ENCODE data around the gene COPA. TPM values are rescaled to one million over a fixed set of nuclear protein-coding genes. Genes with fewer than 3 reads are reported as not detected.
"Not testable (repeated sequence)": the region's sequence is repeated elsewhere in the genome, so short reads cannot be mapped to it uniquely, and the experiment has no call there.

COPA gene
- total RNA-seq, 1 donor from 2014 or later: 141 TPM

DNA sequence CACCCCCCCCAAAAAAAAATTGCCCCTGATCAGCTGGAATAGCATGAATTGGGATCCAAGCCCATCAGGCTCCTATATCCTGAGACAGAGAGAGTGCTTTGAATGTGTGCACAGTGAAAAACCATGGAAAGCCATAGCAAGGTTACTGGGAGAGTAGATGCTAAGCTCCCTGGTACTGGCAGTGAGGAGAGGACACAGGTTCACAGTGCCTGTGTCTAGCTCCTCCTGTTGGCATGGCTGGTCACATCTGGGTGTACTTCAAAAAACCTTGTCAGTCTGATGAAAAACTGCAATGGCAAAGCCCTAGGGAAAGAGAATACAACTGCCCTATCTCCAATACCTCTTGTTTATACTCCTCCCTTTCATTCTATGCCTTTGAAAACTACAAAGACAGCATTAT lies 12.9 kb downstream of the COPA start:
- intact Hi-C loops (cut with micrococcal nuclease): no loop called here

DNA sequence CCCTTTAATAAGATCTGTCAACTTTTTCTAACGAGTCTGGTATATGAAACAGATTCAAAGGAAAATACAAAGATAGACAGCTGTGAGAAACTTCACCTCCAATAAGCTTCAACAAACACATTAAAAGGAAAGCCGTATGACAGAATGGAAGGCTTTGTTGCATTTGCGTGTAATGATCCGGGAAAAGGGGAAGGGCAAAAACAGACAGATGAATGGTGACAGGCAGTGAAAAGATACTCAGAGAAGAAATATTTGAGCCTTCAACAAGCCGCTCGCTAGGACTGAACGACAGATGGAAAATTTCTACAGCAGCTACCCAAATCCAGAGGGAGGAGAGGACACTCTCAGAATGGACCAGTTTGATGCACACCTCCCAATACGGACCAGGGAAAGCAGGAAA lies 14.9 kb downstream of the COPA start:
- intact Hi-C loops (cut with micrococcal nuclease): no loop called here

DNA sequence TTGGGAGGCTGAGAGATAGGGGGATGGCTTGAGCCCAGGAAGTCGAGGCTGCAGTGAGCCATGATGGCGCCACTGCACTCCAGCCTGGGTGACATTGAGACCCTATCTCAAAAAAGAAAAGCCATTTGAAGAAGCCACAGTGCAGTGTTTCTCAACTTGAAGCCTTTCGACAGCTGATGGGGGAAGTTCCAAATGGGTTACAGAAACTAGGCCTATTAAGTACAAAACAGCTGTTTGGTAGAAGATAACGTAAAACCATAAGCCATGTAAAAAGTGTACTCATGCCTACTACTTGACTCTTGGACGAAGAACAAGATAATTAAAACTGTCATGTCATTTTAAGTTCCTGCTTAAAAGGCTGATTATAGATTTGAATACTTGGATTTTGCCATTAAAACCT lies 16.6 kb downstream of the COPA start:
- intact Hi-C loops (cut with micrococcal nuclease): no loop called here

DNA sequence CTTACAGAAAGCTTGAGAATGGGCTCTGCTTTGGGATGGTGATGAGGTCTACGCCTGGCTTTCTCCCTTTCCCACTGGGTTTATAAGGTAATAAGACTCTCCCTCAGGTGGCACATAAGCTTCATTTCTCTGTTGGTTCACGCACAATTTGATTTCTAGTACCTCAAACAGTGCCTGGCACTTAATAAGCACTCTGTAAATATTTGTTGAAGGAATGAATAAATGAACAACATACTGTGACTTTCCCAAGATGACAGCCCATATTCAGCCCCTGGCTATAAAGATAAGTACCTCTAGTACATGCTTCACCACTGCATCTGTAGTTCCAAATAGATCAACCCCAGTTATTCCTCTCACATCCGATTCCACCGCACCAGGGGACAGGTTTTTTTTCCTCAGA lies 17.8 kb downstream of the COPA start:
- intact Hi-C loops (cut with micrococcal nuclease): no loop called here

DNA sequence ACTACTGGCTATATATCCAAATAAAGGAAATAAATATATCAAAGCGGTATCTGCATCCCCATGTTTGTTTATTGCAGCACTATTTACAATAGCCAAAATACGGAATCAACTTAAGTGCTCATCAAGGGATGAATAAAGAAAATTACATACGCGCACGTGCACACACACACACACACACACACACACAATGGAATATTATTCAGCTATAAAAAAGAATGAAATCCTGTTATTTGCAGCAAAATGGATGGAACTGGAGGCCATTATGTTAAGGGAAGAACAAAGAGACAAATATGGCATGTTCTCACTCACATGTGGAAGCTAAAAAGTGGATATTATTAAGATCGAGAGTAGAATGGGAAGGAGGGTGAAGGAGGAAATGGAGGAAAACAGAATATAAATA lies 20.2 kb downstream of the COPA start:
- intact Hi-C loops (cut with micrococcal nuclease): no loop called here

DNA sequence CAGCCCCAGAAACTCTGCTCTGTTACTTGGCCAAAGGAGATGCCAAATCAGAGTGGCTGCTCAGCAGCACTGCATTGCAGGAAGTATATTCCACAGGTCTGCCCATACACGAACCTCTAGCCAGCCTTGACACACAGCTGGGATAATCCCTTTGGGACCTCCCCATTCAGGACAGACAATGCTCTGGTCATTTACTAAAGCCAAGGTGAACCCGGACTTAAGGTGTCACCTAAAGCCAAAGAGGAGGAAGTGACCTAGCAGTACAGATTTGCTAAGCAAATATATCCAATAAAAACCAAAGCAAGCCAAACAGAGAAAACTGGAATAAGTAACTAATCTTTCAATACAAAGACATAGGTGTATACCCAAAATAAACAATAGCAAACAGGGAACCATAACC lies 27.7 kb downstream of the COPA start:
- intact Hi-C loops (cut with micrococcal nuclease): no loop called here

DNA sequence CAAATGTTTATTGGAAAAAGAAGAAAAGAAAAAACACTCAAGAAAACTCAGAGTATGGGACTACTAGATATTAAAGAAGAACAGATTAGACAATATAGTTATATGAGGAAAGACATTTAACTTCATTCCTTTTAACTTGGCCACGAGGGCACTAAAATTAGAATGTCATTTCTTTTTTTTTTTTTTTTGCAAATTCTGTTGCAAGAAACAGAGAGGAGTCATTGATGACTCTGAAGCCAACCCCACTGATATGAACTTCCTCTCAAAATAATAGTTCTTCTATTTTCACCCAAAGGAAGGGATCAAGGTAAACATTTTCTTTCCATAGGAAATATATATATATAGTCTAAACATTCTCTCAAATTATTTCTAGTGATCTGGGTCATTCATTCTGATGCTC lies 33.5 kb downstream of the COPA start:
- intact Hi-C loops (cut with micrococcal nuclease): no loop called here

DNA sequence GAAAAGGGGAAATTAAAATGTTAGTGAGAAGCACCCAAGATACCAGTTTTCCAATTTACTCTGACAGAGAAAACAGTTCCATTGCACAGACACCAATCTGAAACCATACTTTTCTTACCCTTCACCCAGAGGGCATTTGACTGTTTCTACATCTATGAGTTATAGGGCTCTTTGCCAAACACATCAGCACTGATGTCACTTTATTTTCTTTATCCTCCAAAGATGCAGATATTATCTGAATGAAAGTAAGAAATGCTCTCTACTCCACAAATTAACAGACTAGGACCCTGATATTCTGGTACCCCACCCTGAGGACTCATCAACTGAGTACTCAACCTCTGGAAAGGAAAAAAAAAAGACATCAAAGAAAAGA lies 33.9 kb downstream of the COPA start:
- intact Hi-C loops (cut with micrococcal nuclease): no loop called here

DNA sequence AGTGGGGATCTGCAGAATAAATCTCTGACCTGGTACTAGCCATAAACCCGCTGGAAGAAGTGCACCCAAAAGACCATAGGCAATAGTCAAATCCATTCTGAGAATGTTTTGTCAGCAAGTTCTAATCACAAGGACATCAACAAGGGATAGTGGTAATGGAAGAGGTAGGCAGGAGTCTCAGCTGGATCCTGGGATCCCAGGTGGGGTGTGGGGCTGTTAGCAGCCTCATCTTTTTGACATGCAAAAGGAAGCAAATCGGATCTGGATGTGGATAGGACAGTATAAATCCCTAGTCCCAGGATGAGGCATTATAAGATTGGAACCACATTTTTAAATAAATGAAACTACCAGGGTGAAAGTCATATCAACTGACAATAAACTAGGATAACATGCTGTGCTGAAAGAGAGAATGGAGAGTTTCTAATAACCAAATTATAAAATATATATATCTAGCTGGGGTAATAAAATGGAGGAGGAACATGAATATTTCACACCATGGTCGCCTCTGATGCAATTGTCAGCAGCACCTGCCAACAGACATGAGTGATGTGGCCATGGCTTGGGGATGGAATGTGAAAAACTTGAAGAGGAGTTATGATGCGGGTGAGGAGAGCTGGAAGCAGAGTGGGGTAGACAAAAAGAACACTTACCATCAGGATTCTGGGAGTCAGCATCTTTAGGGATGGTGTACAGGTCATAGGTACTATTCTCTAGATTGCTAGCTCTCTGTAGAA lies 34.4 kb downstream of the COPA start:
- intact Hi-C loops (cut with micrococcal nuclease): no loop called here

DNA sequence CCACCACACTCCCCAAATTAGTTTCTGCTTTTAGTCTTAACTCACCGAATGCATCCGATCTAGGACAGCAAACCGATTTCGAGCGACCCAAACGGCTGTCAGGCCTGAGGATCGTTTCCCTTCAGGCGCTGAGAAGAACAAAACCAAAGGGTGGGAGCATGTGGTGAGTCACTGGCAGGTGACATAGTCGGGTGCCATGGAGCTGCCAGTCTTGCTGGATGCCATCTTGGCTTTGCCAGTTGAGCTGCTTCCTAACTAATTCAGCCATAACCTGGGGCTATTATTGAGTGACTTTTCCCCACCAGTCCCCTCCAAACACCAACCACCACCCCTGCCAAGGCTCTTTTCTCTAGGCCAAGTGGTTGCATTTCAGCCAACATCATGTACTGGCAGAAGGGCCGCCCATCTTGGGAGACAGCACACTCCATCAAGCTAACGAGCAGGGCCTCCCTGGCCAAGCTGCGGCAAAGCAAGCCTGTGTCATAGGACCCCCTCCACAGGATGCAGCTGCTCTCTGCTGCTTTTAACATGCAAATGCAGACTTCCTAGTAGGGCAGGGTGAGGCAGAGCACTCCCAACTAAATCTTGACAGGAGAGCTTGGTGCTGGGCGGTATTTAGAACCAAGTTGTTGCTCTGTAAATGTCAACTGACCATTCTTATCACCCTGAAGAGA lies 35.8 kb downstream of the COPA start:
- intact Hi-C loops (cut with micrococcal nuclease): no loop called here

DNA sequence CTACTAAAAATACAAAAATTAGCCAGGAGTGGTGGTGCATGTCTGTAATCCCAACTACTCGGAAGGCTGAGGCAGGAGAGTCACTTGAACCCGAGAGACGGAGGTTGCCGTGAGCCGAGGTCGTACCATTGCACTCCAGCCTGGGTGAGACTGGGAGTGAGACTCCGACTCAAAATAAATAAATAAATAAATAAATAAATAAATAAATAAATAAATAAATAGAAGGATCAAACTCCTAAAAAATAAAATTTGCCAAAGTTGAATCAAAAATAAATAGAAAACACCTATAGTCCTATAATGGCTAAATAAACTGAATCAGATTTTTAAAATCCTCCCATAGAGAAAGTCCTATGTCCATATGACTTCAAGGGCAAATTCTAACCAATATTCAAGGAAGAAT lies 42.9 kb downstream of the COPA start:
- intact Hi-C loops (cut with micrococcal nuclease): no loop called here

DNA sequence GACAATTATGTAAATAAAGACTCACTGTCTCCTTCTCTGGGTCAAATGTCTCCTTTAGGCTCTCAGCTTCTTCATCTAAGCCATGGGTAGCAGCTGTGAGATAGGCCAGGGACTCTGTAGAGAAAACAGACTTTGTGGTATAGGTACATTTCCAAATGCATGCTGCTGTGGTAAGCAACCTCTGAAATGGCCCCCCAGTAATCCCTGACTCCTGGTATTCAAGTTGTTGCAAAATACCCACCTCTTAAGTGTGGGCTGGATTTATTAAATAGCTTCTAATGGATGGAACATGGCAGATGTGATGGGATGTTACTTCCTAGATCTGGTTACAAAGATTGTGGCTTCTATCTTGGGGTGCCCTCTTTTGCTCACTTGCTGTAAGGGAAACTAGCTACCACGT lies 47.0 kb downstream of the COPA start:
- intact Hi-C loops (cut with micrococcal nuclease): no loop called here

DNA sequence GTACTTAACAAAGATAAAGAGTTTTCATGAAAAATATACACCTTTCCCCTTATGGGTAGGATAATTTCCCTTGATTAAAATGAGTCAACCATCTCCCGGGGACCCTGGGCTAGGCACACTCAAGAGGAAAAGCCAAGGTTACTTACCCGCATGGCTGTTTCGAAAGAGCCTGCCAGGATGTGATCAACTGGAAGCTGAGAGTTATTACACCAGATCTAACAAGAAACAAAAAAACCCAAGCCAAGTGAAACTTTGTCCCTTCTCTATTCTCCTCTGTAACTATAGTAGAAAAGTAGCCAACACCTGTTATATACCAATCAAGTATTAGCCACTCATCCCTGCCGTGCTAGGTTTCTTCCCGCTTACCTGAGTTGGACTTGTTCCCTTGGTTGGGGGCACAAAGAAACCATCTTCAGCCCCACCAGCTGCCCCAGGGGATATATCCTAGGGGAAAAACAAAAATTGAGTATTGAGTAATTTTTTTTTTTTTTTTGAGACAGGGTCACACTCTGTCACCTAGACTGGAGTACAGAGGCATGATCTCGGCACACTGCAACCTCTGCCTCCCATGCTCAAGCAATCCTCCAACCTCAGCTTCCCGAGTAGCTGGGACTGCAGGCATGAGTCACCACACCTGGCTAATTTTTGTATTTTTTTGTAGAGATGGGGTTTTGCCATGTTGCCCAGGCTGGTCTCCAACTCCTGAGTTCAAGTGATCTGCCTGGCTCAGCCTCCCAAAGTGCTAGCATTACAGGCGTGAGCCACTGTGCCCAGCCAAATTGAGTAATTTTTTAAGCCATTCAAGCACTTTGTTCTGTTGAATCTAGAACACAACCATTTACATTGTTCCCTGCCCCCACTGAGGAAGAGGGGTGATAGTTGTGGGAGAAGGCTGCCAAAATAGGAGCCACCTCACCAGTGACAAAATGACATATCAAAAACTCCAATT lies 49.8 kb downstream of the COPA start:
- intact Hi-C loops (cut with micrococcal nuclease): no loop called here

DNA sequence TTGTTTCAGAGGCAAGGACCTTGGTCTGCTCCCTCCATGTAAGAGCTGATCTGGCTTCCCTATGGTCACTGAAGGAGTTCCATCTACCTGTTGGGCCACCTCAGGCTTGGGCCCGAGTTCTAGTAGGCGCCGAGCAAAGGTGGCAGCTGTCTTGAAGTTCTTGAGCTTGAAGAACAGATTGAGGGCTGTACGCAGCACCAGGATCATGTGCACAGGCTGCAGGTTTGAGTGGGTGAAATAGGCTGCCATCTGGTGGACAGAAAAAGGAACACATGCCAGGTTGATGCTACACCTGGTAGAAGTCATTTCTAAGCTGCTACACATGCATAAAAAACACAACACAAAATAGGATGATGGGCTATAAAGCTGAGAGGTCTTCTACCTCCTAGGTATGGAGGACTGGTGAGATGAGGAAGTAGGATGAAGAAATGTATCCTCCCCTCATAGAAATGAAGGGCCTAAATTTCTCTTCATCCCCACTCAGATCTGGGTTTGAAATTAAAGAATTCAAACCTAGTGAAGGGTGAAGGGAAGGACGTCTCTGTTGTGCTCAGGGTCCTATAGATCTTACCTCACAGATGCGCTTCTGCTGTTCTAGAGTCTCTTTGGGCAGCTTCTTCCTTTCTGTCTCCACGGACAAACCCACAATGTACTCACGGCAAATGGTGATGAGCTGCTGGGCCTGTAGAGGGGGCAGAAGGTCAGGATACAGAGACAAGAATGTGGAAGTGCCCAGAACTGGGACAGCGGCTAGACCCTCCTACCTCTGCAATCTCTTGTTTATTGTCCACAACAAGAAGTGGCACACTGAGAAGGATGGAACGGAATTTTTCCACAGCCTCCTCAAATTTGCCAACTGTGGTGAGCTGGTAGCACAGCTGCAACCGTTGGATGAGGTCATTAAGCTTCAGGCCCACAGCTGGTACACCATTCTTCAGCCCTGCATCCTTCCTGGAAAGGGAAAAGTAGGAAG lies 51.5 kb downstream of the COPA start:
- intact Hi-C loops (cut with micrococcal nuclease): loop anchor here (1.0 kb wide), 2 partner anchors 98 to 190 kb away; no protein-coding TSS in a partner anchor

DNA sequence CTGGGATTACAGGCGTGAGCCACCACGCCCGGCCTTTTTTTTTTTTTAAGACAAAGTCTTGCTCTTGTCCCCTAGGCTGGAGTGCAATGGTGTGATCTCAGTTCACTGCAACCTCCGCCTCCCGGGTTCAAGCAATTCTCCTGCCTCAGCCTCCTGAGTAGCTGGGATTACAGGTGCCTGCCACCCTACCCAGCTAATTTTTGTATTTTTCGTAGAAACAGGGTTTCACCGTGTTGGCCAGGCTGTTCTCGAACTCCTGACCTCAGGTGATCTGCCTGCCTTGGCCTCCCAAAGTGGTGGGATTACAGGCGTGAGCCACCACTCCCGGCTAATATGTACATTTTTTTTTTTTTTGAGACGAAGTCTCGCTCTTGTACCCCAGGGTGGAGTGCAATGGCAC lies 55.3 kb downstream of the COPA start:
- intact Hi-C loops (cut with micrococcal nuclease): not testable (repeated sequence)

DNA sequence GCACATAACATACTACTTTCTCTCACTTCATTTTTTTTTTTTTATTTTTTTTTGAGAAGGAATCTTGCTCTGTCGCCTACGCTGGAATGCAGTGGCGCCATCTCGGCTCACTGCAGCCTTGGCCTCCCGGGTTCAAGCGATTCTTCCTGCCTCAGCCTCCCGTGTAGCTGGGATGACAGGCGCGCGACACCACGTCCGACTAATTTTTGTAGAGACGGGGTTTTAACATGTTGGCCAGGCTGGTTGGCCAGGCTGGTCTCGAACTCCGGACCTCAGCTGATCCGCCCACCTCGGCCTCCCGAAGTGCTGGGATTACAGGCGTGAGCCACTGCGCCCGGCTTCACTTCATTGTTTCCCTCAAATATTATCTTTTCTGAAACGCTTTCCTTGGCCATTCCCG lies 57.5 kb downstream of the COPA start:
- intact Hi-C loops (cut with micrococcal nuclease): loop anchor here (1.0 to 2.0 kb wide), 2 partner anchors 23 to 57 kb away; partner anchors contain the start of genes COPA, DCAF8 and NCSTN

DNA sequence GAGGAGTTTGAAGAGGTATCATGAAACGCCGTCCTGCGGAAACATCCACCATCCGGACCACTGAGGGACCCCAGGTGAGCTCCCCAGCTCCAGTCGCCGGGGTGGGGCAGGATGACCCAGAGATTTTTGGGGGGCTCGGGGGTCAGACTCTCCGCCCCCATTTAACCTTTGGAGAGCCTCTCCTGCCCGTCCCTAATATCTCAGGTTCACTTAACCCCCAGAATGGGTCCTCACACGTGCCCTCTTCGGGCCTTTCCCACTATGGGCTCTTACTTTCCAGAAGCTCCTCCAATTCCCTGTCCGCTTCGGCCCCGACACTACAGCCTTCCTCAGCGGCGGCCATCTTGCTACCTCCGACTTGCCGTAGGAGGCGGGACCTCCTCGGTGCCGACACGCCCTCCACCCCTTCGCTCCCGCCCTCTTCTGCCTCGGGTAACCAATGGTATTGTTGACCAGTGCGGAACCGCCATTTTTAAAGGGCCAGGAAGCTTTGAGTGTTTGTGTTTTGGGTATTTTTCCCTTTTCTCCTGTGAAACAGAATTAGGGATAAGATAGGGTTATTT lies 58.2 kb downstream of the COPA start, which contains the start of gene PEX19:
Gene PEX19, minus strand, starts transcription at position 352 of the 563 bp plus-strand sequence. Its CDS starts 9 bp downstream, at position 343.
- intact Hi-C loops (cut with micrococcal nuclease): loop anchor here (1.0 to 2.0 kb wide), 2 partner anchors 23 to 58 kb away; partner anchors contain the start of genes COPA, DCAF8 and NCSTN

DNA sequence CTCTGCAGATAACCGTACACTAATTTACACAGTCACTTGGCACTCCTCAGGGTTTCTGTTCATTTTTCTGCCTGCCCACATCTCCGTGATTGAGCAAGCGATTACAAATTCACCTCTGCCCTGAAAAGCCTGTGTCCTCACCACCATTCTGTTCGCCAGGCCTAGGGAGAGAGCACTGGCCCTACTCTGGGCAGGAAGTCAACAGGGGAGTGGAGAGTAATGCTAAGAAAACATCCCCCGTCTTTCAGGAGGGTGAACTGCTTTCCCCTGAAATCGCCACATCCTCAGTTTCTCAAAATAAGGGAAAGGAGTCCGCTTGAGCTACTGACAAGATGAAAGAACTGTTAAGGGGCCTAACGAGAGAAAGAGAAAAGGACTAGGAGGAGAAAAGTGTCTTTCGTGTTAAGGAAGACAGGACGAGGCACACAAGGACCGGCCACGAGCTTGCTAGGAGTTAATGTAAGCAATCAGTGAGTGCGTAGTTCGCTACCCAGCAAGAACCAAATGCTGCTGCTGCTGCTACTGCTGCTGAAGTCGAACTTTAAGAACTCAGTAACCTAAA lies 58.7 kb downstream of the COPA start:
- intact Hi-C loops (cut with micrococcal nuclease): loop anchor here (2.0 kb wide), 1 partner anchor 58 kb away; the partner anchor contains the start of genes COPA and NCSTN

DNA sequence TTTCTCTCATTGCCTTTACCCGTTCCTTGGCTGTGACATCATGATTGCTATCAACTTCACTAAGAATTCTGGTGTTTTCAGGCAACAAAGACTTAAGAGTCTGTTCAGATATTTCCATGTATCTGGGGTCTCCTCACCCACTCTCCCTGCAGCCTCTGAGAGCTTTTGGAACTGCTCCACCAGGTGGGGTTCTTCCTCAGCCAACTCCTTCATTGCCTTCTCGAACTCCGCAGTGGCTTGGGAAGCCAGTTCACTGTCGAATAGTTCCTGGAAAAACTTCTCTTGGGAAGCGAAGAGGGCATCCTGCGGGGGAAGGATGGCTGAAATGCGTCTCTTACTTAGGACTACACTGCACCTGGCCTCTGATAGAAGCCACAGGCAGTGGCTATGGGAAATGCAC lies 60.2 kb downstream of the COPA start:
- intact Hi-C loops (cut with micrococcal nuclease): no loop called here

DNA sequence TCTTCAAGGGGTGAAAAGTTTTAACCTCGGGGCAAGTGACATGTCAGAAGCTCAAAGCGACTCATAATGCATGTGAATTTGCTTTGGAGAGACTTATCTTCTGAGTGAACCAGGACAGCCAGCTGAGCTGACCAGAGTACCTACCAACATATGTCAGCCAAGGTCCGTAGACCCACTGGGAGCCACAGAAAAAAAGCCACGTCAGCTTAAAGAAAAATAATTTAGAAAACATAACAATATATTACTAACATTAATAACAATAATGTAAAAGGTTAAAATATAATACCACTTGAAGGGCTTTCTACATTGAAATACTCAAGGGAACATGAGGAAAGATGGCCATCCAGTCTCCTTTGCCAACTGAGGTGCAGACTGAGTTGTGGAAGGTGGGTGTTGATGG lies 65.1 kb downstream of the COPA start:
- intact Hi-C loops (cut with micrococcal nuclease): no loop called here
